ENCODE results near the gene LEPR. TPM values are rescaled to one million over a fixed set of nuclear protein-coding genes. Genes with fewer than 3 reads are reported as not detected.

Gene LEPR
- total RNA-seq, 1 experiment from 2014 or later = 1.9 TPM

GRCh38 chr1:65409314-65409713 is 11.2 kb upstream of the LEPR start:
- no peaks in the 10 kb centered on the region for H3K36me3 ChIP-seq (ENCODE audit: control insufficient read depth, insufficient read depth, low read length)
- no peak for DNase-seq
- CTCF ChIA-PET = no interaction called here
- H3K27me3 ChIP-seq (replicated peaks; ENCODE audit: control insufficient read depth, insufficient read depth, low read length) = no peaks in the 10 kb centered on the region
- no peak overlapping the region for H3K27ac Mint-ChIP-seq (ENCODE audit: unreplicated experiment)
- H3K36me3 Mint-ChIP-seq (ENCODE audit: insufficient read depth, unreplicated experiment) = no peaks in the 10 kb centered on the region
- H3K27me3 Mint-ChIP-seq (ENCODE audit: insufficient read depth, unreplicated experiment) = no peaks in the 10 kb centered on the region
- POLR2A ChIA-PET = no interaction called here
- H3K4me3 ChIP-seq (ENCODE audit: low read depth, low read length) = no peak overlapping the region
- H3K9me3 Mint-ChIP-seq (ENCODE audit: unreplicated experiment) = no peaks in the 10 kb centered on the region
- no peak overlapping the region for H3K4me3 Mint-ChIP-seq (ENCODE audit: unreplicated experiment)
- peaks cover 11% of the 10 kb centered on the region for H3K4me1 Mint-ChIP-seq (ENCODE audit: low read depth, unreplicated experiment)
- H3K4me1 ChIP-seq = peaks cover 22% of the 10 kb centered on the region
- no TSS peak for BruUV-seq (replicated peaks)
- no peak for TF ChIP-seq CTCF (IDR thresholded peaks at IDR 0.05; ENCODE audit: insufficient read depth in 1 of 2, low read depth in 1 of 2, low read length in 1 of 2, severe bottlenecking in 1 of 2, unreplicated experiment in 1 of 2)
- intact Hi-C loops (cut with micrococcal nuclease; ENCODE audit: unreplicated experiment) = no loop called here
- H3K9me3 ChIP-seq = no peaks in the 10 kb centered on the region

- no peak overlapping the region for H3K4me3 ChIP-seq (ENCODE audit: low read depth, low read length)
- Mint-ChIP-seq H3K9me3 (ENCODE audit: unreplicated experiment) (no peaks in the 10 kb centered on the region), H3K4me3 (ENCODE audit: unreplicated experiment) (no peak overlapping the region), H3K27ac (ENCODE audit: unreplicated experiment) (no peak overlapping the region), H3K4me1 (ENCODE audit: low read depth, unreplicated experiment) (peaks cover 11% of the 10 kb centered on the region), H3K36me3 (ENCODE audit: insufficient read depth, unreplicated experiment) (no peaks in the 10 kb centered on the region), H3K27me3 (ENCODE audit: insufficient read depth, unreplicated experiment) (no peaks in the 10 kb centered on the region)
- intact Hi-C loops (cut with micrococcal nuclease; ENCODE audit: unreplicated experiment) = no loop called here
- CTCF ChIA-PET = no interaction called here
- POLR2A ChIA-PET = no interaction called here
- H3K36me3 ChIP-seq (ENCODE audit: control insufficient read depth, insufficient read depth, low read length) = no peaks in the 10 kb centered on the region
- no TSS peak for BruUV-seq (replicated peaks)
- H3K9me3 ChIP-seq = no peaks in the 10 kb centered on the region
- peaks cover 22% of the 10 kb centered on the region for H3K4me1 ChIP-seq
- TF ChIP-seq CTCF (IDR thresholded peaks at IDR 0.05; ENCODE audit: insufficient read depth in 1 of 2, low read depth in 1 of 2, low read length in 1 of 2, severe bottlenecking in 1 of 2, unreplicated experiment in 1 of 2) = no peak
- no peaks in the 10 kb centered on the region for H3K27me3 ChIP-seq (replicated peaks; ENCODE audit: control insufficient read depth, insufficient read depth, low read length)
- DNase-seq = no peak
Measured at GRCh38 chr1:65409816-65410326, 10.6 kb upstream of the LEPR start.

GRCh38 chr1:65412256-65412983 is 8.0 kb upstream of the LEPR start:
- Histone ChIP-seq H3K4me1 (peaks cover 26% of the 10 kb centered on the region), H3K27me3 (replicated peaks; ENCODE audit: control insufficient read depth, insufficient read depth, low read length) (no peaks in the 10 kb centered on the region), H3K9me3 (no peaks in the 10 kb centered on the region), H3K36me3 (ENCODE audit: control insufficient read depth, insufficient read depth, low read length) (no peaks in the 10 kb centered on the region), H3K4me3 (ENCODE audit: low read depth, low read length) (no peak overlapping the region)
- Mint-ChIP-seq H3K27ac (ENCODE audit: unreplicated experiment) (no peak overlapping the region), H3K4me3 (ENCODE audit: unreplicated experiment) (no peak overlapping the region), H3K36me3 (ENCODE audit: insufficient read depth, unreplicated experiment) (no peaks in the 10 kb centered on the region), H3K27me3 (ENCODE audit: insufficient read depth, unreplicated experiment) (no peaks in the 10 kb centered on the region), H3K9me3 (ENCODE audit: unreplicated experiment) (no peaks in the 10 kb centered on the region), H3K4me1 (ENCODE audit: low read depth, unreplicated experiment) (peaks cover 14% of the 10 kb centered on the region)
- ChIA-PET CTCF (no interaction called here), POLR2A (no interaction called here)
- no peak for DNase-seq
- BruUV-seq (replicated peaks) = no TSS peak
- TF ChIP-seq CTCF (IDR thresholded peaks at IDR 0.05; ENCODE audit: insufficient read depth in 1 of 2, low read depth in 1 of 2, low read length in 1 of 2, severe bottlenecking in 1 of 2, unreplicated experiment in 1 of 2) = no peak
- intact Hi-C loops (cut with micrococcal nuclease; ENCODE audit: unreplicated experiment) = no loop called here
